ENCODE measurements around the gene KIF6.

Gene KIF6

DNA sequence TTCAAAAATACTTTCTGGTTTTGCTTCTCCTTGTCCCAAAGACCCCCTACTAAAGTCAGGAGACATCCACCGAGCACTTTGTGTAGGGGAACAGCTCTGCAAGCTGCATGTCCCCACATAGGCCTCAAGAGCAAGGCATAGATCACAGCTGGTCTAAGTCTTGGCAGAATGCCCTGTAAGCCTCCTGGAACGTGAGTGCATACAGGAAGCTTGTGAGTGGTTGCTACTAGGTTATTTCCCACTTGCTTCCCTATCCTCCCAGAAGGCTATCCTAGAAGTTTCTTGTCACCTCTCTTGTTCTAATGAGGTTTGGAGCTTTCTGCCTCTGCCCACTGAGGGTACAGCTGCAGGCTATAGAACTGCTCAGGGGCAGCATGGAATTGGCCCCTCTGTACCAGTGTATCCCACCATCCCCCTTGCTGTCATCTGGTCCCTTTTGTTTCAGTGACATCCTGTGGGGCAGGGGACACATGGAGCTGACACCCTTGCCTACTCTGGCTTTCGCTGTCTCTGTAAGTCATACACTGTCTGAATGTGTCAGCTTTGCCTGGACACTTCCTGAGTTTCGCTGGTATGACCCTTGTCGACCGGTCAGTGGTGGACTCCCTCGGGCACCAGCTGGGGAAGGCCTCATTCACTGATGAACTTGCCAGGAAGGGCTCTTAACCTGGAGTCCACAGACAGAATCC is 367.1 kb downstream of the KIF6 start:
- H3K9me3 ChIP-seq (ENCODE audit: insufficient read depth, low read depth, low read length): no peaks in the 10 kb centered on the region
- no peak overlapping the region for H3K9ac ChIP-seq (ENCODE audit: low read depth, low read length, poor library complexity, severe bottlenecking)
- no peak overlapping the region for H2AFZ ChIP-seq (ENCODE audit: low read length)
- H3K4me3 ChIP-seq (ENCODE audit: low read length, poor library complexity, severe bottlenecking): no peak overlapping the region
- TF ChIP-seq, protein P1, sequence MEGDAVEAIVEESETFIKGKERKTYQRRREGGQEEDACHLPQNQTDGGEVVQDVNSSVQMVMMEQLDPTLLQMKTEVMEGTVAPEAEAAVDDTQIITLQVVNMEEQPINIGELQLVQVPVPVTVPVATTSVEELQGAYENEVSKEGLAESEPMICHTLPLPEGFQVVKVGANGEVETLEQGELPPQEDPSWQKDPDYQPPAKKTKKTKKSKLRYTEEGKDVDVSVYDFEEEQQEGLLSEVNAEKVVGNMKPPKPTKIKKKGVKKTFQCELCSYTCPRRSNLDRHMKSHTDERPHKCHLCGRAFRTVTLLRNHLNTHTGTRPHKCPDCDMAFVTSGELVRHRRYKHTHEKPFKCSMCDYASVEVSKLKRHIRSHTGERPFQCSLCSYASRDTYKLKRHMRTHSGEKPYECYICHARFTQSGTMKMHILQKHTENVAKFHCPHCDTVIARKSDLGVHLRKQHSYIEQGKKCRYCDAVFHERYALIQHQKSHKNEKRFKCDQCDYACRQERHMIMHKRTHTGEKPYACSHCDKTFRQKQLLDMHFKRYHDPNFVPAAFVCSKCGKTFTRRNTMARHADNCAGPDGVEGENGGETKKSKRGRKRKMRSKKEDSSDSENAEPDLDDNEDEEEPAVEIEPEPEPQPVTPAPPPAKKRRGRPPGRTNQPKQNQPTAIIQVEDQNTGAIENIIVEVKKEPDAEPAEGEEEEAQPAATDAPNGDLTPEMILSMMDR (conservative IDR thresholded peaks at IDR 0.05; ENCODE audit: low read length): no peak
- TF ChIP-seq EZH2phosphoT487 (IDR thresholded peaks at IDR 0.05; ENCODE audit: borderline replicate concordance): no peak
- H3K79me2 ChIP-seq (ENCODE audit: insufficient read depth, low read length): no peaks in the 10 kb centered on the region
- H3K36me3 ChIP-seq (ENCODE audit: insufficient read depth, low read length): no peaks in the 10 kb centered on the region
- peaks cover 3% of the 10 kb centered on the region for H3K4me1 ChIP-seq (ENCODE audit: insufficient read depth, low read length, poor library complexity, severe bottlenecking)
- H3F3A ChIP-seq (ENCODE audit: low read depth): no peaks in the 10 kb centered on the region
- H3K9me2 ChIP-seq (replicated peaks; ENCODE audit: low read depth, low read length): no peaks in the 10 kb centered on the region
- H3K27me3 ChIP-seq (ENCODE audit: insufficient read depth, low read length, poor library complexity, severe bottlenecking): no peaks in the 10 kb centered on the region
- no peaks in the 10 kb centered on the region for H4K20me1 ChIP-seq (ENCODE audit: insufficient read depth, low read length, poor library complexity, severe bottlenecking)
- H3K4me2 ChIP-seq (ENCODE audit: low read depth, low read length, poor library complexity, severe bottlenecking): no peak overlapping the region

DNA sequence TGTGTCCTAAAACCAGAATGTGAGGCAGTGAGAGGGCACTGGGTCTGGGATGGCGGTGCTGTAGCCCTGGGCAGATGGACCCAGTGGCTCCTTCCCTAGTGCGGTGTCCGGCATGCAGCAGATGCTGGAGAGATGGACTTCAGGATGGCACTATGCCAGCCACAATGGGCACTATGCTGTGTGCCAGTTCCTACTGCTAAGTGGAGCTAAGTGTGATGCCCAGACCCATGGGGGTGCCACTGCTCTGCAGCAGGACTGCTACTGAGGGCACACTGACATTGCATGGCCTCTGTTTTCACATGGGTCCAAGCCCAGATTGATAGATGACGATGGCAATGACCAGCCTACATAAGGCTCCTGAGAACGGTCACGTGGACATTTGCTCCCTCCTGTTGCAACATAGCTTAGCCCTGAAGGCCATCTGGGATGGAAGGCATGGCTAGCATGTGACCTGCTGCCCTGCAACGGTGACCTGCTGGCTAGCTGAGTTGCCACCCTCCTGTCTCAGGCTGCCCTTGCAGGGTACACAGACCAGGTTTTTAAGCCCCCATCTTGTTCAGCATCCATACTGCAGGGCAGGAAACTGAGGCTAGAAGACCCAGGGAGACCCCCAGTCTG is 371.4 kb downstream of the KIF6 start:
- Histone ChIP-seq H3K4me2 (ENCODE audit: low read depth, low read length, poor library complexity, severe bottlenecking) (no peak overlapping the region), H3K9me3 (ENCODE audit: insufficient read depth, low read depth, low read length) (no peaks in the 10 kb centered on the region), H2AFZ (ENCODE audit: low read length) (no peak overlapping the region)

DNA sequence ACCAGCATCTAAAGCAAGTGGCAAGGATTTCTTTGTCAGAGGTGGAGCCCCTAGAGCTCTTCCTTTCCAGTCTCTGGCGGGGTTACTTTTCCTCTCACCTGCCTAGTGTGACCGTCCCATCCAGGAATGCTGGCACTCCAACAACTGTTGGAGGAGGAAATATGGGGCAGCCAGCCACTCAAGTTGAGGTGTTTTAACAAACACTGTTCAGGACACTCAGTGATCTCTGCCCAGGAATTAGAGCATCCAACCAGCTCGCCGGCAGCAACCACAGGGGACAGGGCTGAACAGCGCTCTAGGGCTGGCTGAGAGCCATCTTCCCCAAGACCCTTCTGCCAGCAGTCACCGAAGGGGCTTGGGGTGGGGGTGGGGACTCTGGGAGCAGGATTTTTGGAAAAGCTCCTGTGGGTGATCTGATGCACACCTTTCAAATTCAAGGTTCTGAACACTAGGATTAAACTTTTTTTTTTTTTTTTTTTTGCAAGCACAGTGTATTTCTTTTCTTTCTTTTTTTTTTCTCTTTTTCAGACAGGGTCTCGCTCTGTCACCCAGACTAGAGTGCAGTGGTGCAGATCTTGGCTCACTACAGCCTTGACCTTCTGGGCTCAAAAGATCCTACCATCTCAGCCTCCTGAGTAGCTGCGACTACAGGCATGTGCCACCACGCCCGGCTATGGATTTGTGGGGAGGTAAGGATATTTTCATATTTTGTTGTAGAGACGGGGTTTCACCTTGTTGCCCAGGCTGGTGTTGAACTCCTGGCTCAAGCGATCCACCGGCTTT is 374.3 kb downstream of the KIF6 start:
- Histone ChIP-seq H3K36me3 (ENCODE audit: insufficient read depth, low read length) (no peaks in the 10 kb centered on the region), H3K79me2 (ENCODE audit: insufficient read depth, low read length) (no peaks in the 10 kb centered on the region), H3K4me3 (ENCODE audit: low read length, poor library complexity, severe bottlenecking) (no peak overlapping the region), H3K4me1 (ENCODE audit: insufficient read depth, low read length, poor library complexity, severe bottlenecking) (no peaks in the 10 kb centered on the region), H3K9ac (ENCODE audit: low read depth, low read length, poor library complexity, severe bottlenecking) (no peak overlapping the region), H2AFZ (ENCODE audit: low read length) (no peak overlapping the region), H3K27me3 (ENCODE audit: insufficient read depth, low read length, poor library complexity, severe bottlenecking) (no peaks in the 10 kb centered on the region), H3K9me3 (ENCODE audit: insufficient read depth, low read depth, low read length) (no peaks in the 10 kb centered on the region), H3K4me2 (ENCODE audit: low read depth, low read length, poor library complexity, severe bottlenecking) (no peak overlapping the region), H3K9me2 (replicated peaks; ENCODE audit: low read depth, low read length) (no peaks in the 10 kb centered on the region), H4K20me1 (ENCODE audit: insufficient read depth, low read length, poor library complexity, severe bottlenecking) (no peaks in the 10 kb centered on the region), H3F3A (ENCODE audit: low read depth) (no peaks in the 10 kb centered on the region)
- TF ChIP-seq, protein P1 (conservative IDR thresholded peaks at IDR 0.05; ENCODE audit: low read length): no peak
- TF ChIP-seq EZH2phosphoT487 (IDR thresholded peaks at IDR 0.05; ENCODE audit: borderline replicate concordance): no peak

More for the DNA sequence above, 371.4 kb downstream of the KIF6 start:
- Histone ChIP-seq H3K9me2 (replicated peaks; ENCODE audit: low read depth, low read length) (no peaks in the 10 kb centered on the region), H3K4me1 (ENCODE audit: insufficient read depth, low read length, poor library complexity, severe bottlenecking) (no peaks in the 10 kb centered on the region), H4K20me1 (ENCODE audit: insufficient read depth, low read length, poor library complexity, severe bottlenecking) (no peaks in the 10 kb centered on the region), H3K9ac (ENCODE audit: low read depth, low read length, poor library complexity, severe bottlenecking) (no peak overlapping the region), H3K4me3 (ENCODE audit: low read length, poor library complexity, severe bottlenecking) (no peak overlapping the region), H3F3A (ENCODE audit: low read depth) (no peaks in the 10 kb centered on the region), H3K79me2 (ENCODE audit: insufficient read depth, low read length) (no peaks in the 10 kb centered on the region), H3K36me3 (ENCODE audit: insufficient read depth, low read length) (no peaks in the 10 kb centered on the region), H3K27me3 (ENCODE audit: insufficient read depth, low read length, poor library complexity, severe bottlenecking) (no peaks in the 10 kb centered on the region)
- TF ChIP-seq, protein P1 (conservative IDR thresholded peaks at IDR 0.05; ENCODE audit: low read length): no peak
- no peak for TF ChIP-seq EZH2phosphoT487 (IDR thresholded peaks at IDR 0.05; ENCODE audit: borderline replicate concordance)

Measured in Loucy (cell line).